Measurements from ENCODE around the gene PHACTR3. TPM values are rescaled to one million over a fixed set of nuclear protein-coding genes. Genes with fewer than 3 reads are reported as not detected.

The PHACTR3 gene
- total RNA-seq, 2 donors from 2014 or later = 0.34 TPM; not detected in 1

DNA sequence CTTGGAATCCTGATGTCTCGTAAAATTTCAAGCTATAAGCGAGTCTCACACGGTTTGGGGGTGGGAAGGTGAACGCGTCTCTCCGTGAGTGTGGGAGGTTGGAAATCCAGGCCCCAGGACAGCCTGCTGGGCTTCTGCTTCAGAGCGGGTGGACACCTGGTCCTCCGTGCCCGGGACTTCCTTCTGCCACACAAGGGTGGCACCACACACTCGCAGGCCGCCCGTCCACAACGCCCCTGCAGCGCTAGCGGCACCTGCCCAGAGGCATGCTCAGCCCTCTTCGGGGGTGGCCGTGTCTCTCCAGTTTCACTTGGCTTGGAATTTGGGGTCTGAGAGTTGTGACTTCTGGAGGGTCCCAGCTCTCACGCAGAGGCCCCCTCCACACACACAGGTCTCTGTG lies 151.9 kb downstream of the PHACTR3 start:
- Histone ChIP-seq H3K4me3 (no peak overlapping the region), H3K36me3 (no peaks in the 10 kb centered on the region), H3K27me3 (replicated peaks; ENCODE audit: insufficient read depth) (peaks cover 10% of the 10 kb centered on the region), H3K4me1 (replicated peaks) (no peaks in the 10 kb centered on the region), H3K9me3 (no peaks in the 10 kb centered on the region), H3K27ac (no peak overlapping the region)
- intact Hi-C loops (cut with DNase I) = no loop called here
- TF ChIP-seq, protein P1, sequence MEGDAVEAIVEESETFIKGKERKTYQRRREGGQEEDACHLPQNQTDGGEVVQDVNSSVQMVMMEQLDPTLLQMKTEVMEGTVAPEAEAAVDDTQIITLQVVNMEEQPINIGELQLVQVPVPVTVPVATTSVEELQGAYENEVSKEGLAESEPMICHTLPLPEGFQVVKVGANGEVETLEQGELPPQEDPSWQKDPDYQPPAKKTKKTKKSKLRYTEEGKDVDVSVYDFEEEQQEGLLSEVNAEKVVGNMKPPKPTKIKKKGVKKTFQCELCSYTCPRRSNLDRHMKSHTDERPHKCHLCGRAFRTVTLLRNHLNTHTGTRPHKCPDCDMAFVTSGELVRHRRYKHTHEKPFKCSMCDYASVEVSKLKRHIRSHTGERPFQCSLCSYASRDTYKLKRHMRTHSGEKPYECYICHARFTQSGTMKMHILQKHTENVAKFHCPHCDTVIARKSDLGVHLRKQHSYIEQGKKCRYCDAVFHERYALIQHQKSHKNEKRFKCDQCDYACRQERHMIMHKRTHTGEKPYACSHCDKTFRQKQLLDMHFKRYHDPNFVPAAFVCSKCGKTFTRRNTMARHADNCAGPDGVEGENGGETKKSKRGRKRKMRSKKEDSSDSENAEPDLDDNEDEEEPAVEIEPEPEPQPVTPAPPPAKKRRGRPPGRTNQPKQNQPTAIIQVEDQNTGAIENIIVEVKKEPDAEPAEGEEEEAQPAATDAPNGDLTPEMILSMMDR (IDR thresholded peaks at IDR 0.05) = no peak
- no peak for TF ChIP-seq POLR2AphosphoS5 (IDR thresholded peaks at IDR 0.05)
- TF ChIP-seq POLR2A (IDR thresholded peaks at IDR 0.05) = no peak
- 70% methylated on average over 18 of the region's 18 CpGs for WGBS
- no peak for DNase-seq (ENCODE audit: low spot score)

DNA sequence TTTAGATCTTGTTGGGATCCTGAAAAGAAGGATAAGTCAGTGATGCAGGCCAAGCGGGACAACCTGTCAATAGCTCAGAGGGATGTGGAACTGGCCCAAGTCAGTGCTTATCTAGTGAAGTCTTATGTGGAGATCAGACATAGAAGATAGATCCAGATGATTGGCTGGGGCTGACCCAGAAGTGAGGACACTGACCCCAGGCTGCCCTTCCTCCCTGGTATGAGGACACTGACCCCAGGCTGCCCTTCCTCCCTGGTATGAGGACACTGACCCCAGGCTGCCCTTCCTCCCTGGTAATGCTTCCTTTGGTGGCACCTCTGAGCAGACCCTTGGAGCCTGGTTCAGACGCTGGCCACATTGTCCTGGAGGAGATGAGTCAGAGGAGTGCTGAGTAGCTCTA lies 159.7 kb downstream of the PHACTR3 start:
- 92% methylated on average over 2 of the region's 2 CpGs for WGBS
- H3K27ac ChIP-seq = no peak overlapping the region
- no peaks in the 10 kb centered on the region for H3K9me3 ChIP-seq
- H3K4me1 ChIP-seq (replicated peaks) = no peaks in the 10 kb centered on the region
- TF ChIP-seq POLR2A (IDR thresholded peaks at IDR 0.05) = no peak
- TF ChIP-seq, protein P1 (IDR thresholded peaks at IDR 0.05) = no peak
- TF ChIP-seq POLR2AphosphoS5 (IDR thresholded peaks at IDR 0.05) = no peak
- intact Hi-C loops (cut with DNase I) = no loop called here
- H3K36me3 ChIP-seq = no peaks in the 10 kb centered on the region
- H3K4me3 ChIP-seq = no peak overlapping the region
- H3K27me3 ChIP-seq (replicated peaks; ENCODE audit: insufficient read depth) = no peaks in the 10 kb centered on the region
- no peak for DNase-seq (ENCODE audit: low spot score)

DNA sequence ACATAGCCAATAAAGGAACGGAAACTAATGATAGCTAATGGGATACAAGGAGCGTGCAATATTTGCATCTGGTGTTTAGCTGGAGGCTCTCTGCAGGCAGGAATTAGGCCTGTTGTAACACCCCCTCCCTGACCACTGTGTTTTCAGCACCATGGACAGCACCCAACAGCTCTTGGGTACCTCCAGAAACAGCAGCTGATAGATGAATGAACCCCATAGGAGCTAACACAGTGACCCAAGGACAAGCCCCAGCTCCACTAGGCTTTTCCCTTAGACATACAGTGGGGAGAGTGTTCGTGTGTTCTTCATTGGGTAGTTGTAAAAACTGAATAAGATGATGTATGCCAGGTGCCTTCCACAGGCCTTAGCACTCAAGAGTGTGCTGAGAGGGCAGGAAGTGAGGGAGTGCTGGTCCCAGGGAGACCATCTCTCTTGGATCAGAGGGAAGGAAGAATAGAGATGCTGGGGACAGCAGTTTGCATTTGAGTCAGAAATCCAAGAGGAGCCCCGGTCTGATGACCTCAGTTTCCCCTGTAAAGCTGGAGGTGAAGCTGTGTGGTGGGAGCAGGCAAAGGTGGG lies 161.3 kb downstream of the PHACTR3 start:
- Histone ChIP-seq H3K27ac (no peak overlapping the region), H3K4me3 (no peak overlapping the region), H3K36me3 (no peaks in the 10 kb centered on the region), H3K27me3 (replicated peaks; ENCODE audit: insufficient read depth) (no peaks in the 10 kb centered on the region), H3K9me3 (no peaks in the 10 kb centered on the region), H3K4me1 (replicated peaks) (no peaks in the 10 kb centered on the region)
- no peak for DNase-seq (ENCODE audit: low spot score)
- intact Hi-C loops (cut with DNase I) = no loop called here
- 87% methylated on average over 4 of the region's 4 CpGs for WGBS
- TF ChIP-seq POLR2AphosphoS5 (IDR thresholded peaks at IDR 0.05) (no peak), POLR2A (IDR thresholded peaks at IDR 0.05) (no peak)
- TF ChIP-seq, protein P1 (IDR thresholded peaks at IDR 0.05) = no peak

DNA sequence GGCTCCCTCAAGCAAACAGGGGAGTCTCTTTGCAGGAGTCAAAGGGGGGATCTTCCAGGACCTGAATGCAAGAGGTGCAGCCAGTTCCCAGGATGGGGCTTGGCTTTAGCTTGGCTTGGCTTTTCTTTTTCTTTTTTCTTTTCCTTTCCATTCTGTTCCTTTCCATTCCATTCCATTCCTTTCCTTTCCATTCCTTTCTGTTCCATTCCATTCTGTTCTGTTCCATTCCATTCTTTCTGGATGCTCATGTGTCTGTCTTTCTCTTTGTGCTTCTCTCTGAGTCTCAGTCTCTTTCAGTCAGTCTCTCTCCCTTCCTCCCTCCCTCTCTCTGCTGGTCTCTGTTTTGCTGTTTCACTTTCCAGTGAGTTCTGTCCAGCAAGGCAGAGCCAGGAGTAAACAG lies 163.3 kb downstream of the PHACTR3 start:
- no peaks in the 10 kb centered on the region for H3K27me3 ChIP-seq (replicated peaks; ENCODE audit: insufficient read depth)
- H3K36me3 ChIP-seq = no peaks in the 10 kb centered on the region
- H3K4me3 ChIP-seq = no peak overlapping the region
- TF ChIP-seq POLR2A (IDR thresholded peaks at IDR 0.05) = no peak
- intact Hi-C loops (cut with DNase I) = no loop called here
- no peaks in the 10 kb centered on the region for H3K4me1 ChIP-seq (replicated peaks)
- no peak overlapping the region for H3K27ac ChIP-seq
- DNase-seq (ENCODE audit: low spot score) = no peak
- H3K9me3 ChIP-seq = no peaks in the 10 kb centered on the region

DNA sequence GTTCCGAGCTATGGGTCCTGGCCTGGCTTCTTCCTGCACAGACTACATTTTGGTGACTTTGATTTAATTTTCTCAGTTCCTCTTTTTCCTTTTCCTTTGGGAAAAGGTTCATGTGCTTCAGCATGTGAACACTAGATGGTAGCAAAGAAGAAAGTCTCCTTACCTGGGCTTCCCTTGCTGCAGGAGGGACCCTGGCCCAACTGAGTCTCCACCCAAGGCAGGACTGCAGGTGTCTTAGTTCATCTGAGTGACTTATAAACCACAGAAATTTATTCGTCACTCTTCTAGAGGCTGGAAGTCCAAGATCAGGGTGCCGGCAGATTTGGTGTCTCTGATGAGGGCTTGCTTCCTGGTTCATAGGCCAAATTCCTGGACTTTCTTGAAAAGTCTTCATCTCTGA lies 165.9 kb downstream of the PHACTR3 start:
- no peaks in the 10 kb centered on the region for H3K27me3 ChIP-seq (replicated peaks; ENCODE audit: insufficient read depth)
- intact Hi-C loops (cut with DNase I) = no loop called here
- no peaks in the 10 kb centered on the region for H3K9me3 ChIP-seq
- H3K36me3 ChIP-seq = no peaks in the 10 kb centered on the region
- 68% methylated on average over 3 of the region's 3 CpGs for WGBS
- no peak overlapping the region for H3K27ac ChIP-seq
- no peaks in the 10 kb centered on the region for H3K4me1 ChIP-seq (replicated peaks)
- H3K4me3 ChIP-seq = no peak overlapping the region
- TF ChIP-seq POLR2AphosphoS5 (IDR thresholded peaks at IDR 0.05) = no peak
- TF ChIP-seq, protein P1 (IDR thresholded peaks at IDR 0.05) = no peak
- no peak for TF ChIP-seq POLR2A (IDR thresholded peaks at IDR 0.05)
- DNase-seq (ENCODE audit: low spot score) = no peak

Measured in prostate gland (tissue), 2 donors.